GM23338 (cell line): ENCODE results near the gene ATG7. TPM values are rescaled to one million over a fixed set of nuclear protein-coding genes. Genes with fewer than 3 reads are reported as not detected.

ENCODE experiments used
- ATAC-seq: fragments of 200-7000 bp; cut with Tn5 transposase; 3 replicates; pipeline ENCODE4 v1.9.1; 2020
- DNase-seq: peaks from one replicate; pipeline ENCODE4 v3.0.0-alpha.2; 2015; ENCODE audit warnings: low spot score
- H2AFZ ChIP-seq: fragments of 200-600 bp; sonication (generic); 2 replicates; pipeline ENCODE4 v1.8.0; 2016; ENCODE audit warnings: antibody characterized with exemption, mild to moderate bottlenecking, moderate library complexity
- H3F3A ChIP-seq: fragments of 200-600 bp; sonication (generic); replicated peaks from 2 replicates; pipeline ENCODE4 v1.8.0; 2017; ENCODE audit warnings: antibody characterized with exemption, mixed run types, low read depth
- H3K27ac ChIP-seq: fragments of 200-600 bp; sonication (generic); 2 replicates; pipeline ENCODE4 v1.6.1; 2016; ENCODE audit warnings: low read depth
- H3K27me3 ChIP-seq: fragments of 200-600 bp; sonication (generic); 2 replicates; pipeline ENCODE4 v1.8.0; 2016; ENCODE audit warnings: mild to moderate bottlenecking, mixed run types, moderate library complexity; ENCODE audit not compliant: insufficient read depth
- H3K36me3 ChIP-seq: fragments of 200-600 bp; sonication (generic); 2 replicates; pipeline ENCODE4 v1.8.0; 2016; ENCODE audit warnings: mild to moderate bottlenecking; ENCODE audit not compliant: insufficient read depth
- H3K4me1 ChIP-seq: fragments of 200-600 bp; sonication (generic); 2 replicates; pipeline ENCODE4 v1.8.0; 2016; ENCODE audit warnings: mild to moderate bottlenecking, moderate library complexity; ENCODE audit not compliant: insufficient read depth
- H3K4me2 ChIP-seq: fragments of 200-600 bp; sonication (generic); 2 replicates; pipeline ENCODE4 v1.7.1; 2017; ENCODE audit warnings: mixed run types
- H3K4me3 ChIP-seq: fragments of 200-600 bp; sonication (generic); 2 replicates; pipeline ENCODE4 v1.6.1; 2016; ENCODE audit warnings: mixed run types
- H3K79me2 ChIP-seq: fragments of 200-600 bp; sonication (generic); replicated peaks from 2 replicates; pipeline ENCODE4 v1.8.0; 2017; ENCODE audit warnings: mild to moderate bottlenecking; ENCODE audit not compliant: insufficient read depth
- H3K9me2 ChIP-seq: fragments of 200-600 bp; sonication (generic); 2 replicates; pipeline ENCODE4 v1.8.0; 2017; ENCODE audit not compliant: insufficient read depth
- H4K20me1 ChIP-seq: fragments of 200-600 bp; sonication (generic); replicated peaks from 2 replicates; pipeline ENCODE4 v1.8.0; 2017; ENCODE audit warnings: mild to moderate bottlenecking; ENCODE audit not compliant: insufficient read depth
- H3K27ac Mint-ChIP-seq: 2 replicates; pipeline ENCODE4 v1.8.0; 2020; ENCODE audit warnings: inconsistent platforms, mild to moderate bottlenecking, moderate library complexity, mixed read lengths
- H3K27me3 Mint-ChIP-seq: 3 replicates; pipeline ENCODE4 v1.8.0; 2022; ENCODE audit warnings: low read depth, mild to moderate bottlenecking, moderate library complexity, mixed read lengths, inconsistent platforms; ENCODE audit not compliant: insufficient read depth, poor library complexity
- H3K36me3 Mint-ChIP-seq: 3 replicates; pipeline ENCODE4 v1.8.0; 2021; ENCODE audit warnings: low read depth, mild to moderate bottlenecking, inconsistent platforms, moderate library complexity, mixed read lengths
- H3K4me1 Mint-ChIP-seq: 3 replicates; pipeline ENCODE4 v1.8.0; 2020; ENCODE audit warnings: mild to moderate bottlenecking, inconsistent platforms, mixed read lengths
- H3K4me3 Mint-ChIP-seq: 3 replicates; pipeline ENCODE4 v1.8.0; 2021; ENCODE audit warnings: moderate library complexity, mild to moderate bottlenecking, inconsistent platforms, mixed read lengths
- H3K9me3 Mint-ChIP-seq: 3 replicates; pipeline ENCODE4 v1.8.0; 2020; ENCODE audit warnings: moderate library complexity, mild to moderate bottlenecking, inconsistent platforms, mixed read lengths
- CREB1 ChIP-seq: fragments of 250-450 bp; sonication (Bioruptor Pico); IDR thresholded peaks from 2 replicates; pipeline ENCODE4 v1.5.0; 2020; ENCODE audit warnings: low read depth, mild to moderate bottlenecking, moderate library complexity
- EZH2 ChIP-seq: fragments of 200-600 bp; sonication (generic); IDR thresholded peaks from one replicate; pipeline ENCODE4 v1.8.0; 2017; ENCODE audit warnings: antibody characterized with exemption, mild to moderate bottlenecking, low read depth; ENCODE audit not compliant: unreplicated experiment
- EZH2phosphoT487 ChIP-seq: fragments of 200-600 bp; sonication (generic); IDR thresholded peaks from one replicate; pipeline ENCODE4 v1.8.1; 2018; ENCODE audit warnings: antibody characterized with exemption; ENCODE audit not compliant: unreplicated experiment
- JUNB ChIP-seq: IDR thresholded peaks from one replicate; pipeline ENCODE4 v1.6.1; 2016; ENCODE audit warnings: antibody characterized with exemption; ENCODE audit not compliant: unreplicated experiment
- NANOG ChIP-seq: IDR thresholded peaks from 2 replicates; pipeline ENCODE4 v1.6.1; 2016; ENCODE audit warnings: antibody characterized with exemption, borderline replicate concordance
- POLR2AphosphoS5 ChIP-seq: IDR thresholded peaks from 2 replicates; pipeline ENCODE4 v1.6.1; 2016; ENCODE audit warnings: antibody characterized with exemption, low read depth
- STAT1 ChIP-seq: IDR thresholded peaks from one replicate; pipeline ENCODE4 v1.6.1; 2016; ENCODE audit warnings: antibody characterized with exemption; ENCODE audit not compliant: unreplicated experiment
- ZNF114 ChIP-seq: fragments of 250-450 bp; sonication (Bioruptor Pico); IDR thresholded peaks from 2 replicates; pipeline ENCODE4 v1.5.0; 2020; ENCODE audit warnings: mild to moderate bottlenecking, moderate library complexity
- ZNF331 ChIP-seq: fragments of 250-450 bp; sonication (Bioruptor Pico); IDR thresholded peaks from 2 replicates; pipeline ENCODE4 v1.5.0; 2020; ENCODE audit warnings: low read depth, mild to moderate bottlenecking, moderate library complexity
- polyA plus RNA-seq: library from polyadenylated mRNA; unstranded; fragments of >200 nt; fragmentation: Nextera tagmentation; extraction: Ambion mirVana; gene quantifications from 2 replicates; pipeline ENCODE4 v1.2.1, GENCODE V29; 2016
- total RNA-seq: library from RNA; depleted of rRNA; stranded (reverse); fragments of >200 nt; shearing (Covaris generic); gene quantifications from 2 replicates; pipeline ENCODE4 v1.2.3, GENCODE V29; 2014
- TF ChIP-seq, protein P1 (sequence below): IDR thresholded peaks from one replicate; pipeline ENCODE4 v1.6.1; 2018; ENCODE audit warnings: antibody characterized with exemption; ENCODE audit not compliant: unreplicated experiment
- TF ChIP-seq, protein P2 (sequence below): IDR thresholded peaks from 2 replicates; pipeline ENCODE4 v1.6.1; 2016; ENCODE audit warnings: antibody characterized with exemption
- TF ChIP-seq, protein P3 (sequence below): fragments of 250-450 bp; sonication (Bioruptor Pico); IDR thresholded peaks from 2 replicates; pipeline ENCODE4 v1.5.0; 2020; ENCODE audit warnings: mild to moderate bottlenecking, moderate library complexity
- TF ChIP-seq, protein P4 (sequence below), 2 experiments: fragments of 200-600 bp in 1 of 2; sonication (generic) in 1 of 2; conservative IDR thresholded peaks; 2 replicates each; pipeline versions ENCODE4 v1.5.1 to v1.6.1; 2016 to 2017; ENCODE audit warnings: antibody characterized with exemption in 2 of 2, low read depth in 2 of 2, mild to moderate bottlenecking in 2 of 2, moderate library complexity in 1 of 2

Gene ATG7
- total and polyA plus RNA-seq, 2 experiments from 2014 or later = 16.2 to 36.7 TPM

DNA sequence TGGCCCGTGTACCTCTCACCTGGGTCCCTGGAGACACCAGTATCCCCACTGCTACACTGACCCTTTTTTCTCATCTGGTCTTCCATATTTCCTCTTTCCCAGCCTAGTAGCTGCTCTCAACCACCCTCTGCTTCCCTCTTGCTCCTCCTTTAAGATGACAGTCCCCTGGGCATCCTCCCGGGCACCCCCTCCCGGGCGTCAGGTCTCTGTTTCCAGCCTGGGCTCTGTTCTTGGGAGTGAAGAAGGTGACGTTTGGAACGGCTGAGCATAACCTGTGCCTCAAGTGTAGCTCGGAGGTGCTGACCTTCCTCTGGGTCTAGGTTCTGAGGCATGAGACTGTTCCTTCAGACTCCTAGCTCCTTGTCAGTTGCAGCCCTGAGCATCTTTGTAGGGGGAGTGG, 270.4 kb downstream of the ATG7 start:
- Mint-ChIP-seq H3K4me3 (no peak overlapping the region), H3K4me1 (no peaks in the 10 kb centered on the region), H3K36me3 (peaks cover 3% of the 10 kb centered on the region; the same call in 1 of the 3 replicates), H3K27ac (no peak overlapping the region), H3K27me3 (peaks cover 9% of the 10 kb centered on the region), H3K9me3 (no peaks in the 10 kb centered on the region)
- Histone ChIP-seq H3F3A (no peaks in the 10 kb centered on the region), H3K79me2 (no peaks in the 10 kb centered on the region), H3K27ac (no peak overlapping the region), H3K9me2 (no peaks in the 10 kb centered on the region), H3K4me3 (no peak overlapping the region), H3K36me3 (no peaks in the 10 kb centered on the region), H3K27me3 (no peaks in the 10 kb centered on the region), H3K4me1 (no peaks in the 10 kb centered on the region), H4K20me1 (no peaks in the 10 kb centered on the region), H3K4me2 (no peak overlapping the region), H2AFZ (no peak overlapping the region)
- ATAC-seq (no peak), DNase-seq (no peak)
- no peak for TF ChIP-seq STAT1
- no peak for TF ChIP-seq CREB1 (CRISPR knock-in tag)
- TF ChIP-seq POLR2AphosphoS5 = no peak
- TF ChIP-seq, protein P1, sequence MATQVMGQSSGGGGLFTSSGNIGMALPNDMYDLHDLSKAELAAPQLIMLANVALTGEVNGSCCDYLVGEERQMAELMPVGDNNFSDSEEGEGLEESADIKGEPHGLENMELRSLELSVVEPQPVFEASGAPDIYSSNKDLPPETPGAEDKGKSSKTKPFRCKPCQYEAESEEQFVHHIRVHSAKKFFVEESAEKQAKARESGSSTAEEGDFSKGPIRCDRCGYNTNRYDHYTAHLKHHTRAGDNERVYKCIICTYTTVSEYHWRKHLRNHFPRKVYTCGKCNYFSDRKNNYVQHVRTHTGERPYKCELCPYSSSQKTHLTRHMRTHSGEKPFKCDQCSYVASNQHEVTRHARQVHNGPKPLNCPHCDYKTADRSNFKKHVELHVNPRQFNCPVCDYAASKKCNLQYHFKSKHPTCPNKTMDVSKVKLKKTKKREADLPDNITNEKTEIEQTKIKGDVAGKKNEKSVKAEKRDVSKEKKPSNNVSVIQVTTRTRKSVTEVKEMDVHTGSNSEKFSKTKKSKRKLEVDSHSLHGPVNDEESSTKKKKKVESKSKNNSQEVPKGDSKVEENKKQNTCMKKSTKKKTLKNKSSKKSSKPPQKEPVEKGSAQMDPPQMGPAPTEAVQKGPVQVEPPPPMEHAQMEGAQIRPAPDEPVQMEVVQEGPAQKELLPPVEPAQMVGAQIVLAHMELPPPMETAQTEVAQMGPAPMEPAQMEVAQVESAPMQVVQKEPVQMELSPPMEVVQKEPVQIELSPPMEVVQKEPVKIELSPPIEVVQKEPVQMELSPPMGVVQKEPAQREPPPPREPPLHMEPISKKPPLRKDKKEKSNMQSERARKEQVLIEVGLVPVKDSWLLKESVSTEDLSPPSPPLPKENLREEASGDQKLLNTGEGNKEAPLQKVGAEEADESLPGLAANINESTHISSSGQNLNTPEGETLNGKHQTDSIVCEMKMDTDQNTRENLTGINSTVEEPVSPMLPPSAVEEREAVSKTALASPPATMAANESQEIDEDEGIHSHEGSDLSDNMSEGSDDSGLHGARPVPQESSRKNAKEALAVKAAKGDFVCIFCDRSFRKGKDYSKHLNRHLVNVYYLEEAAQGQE = no peak
- TF ChIP-seq EZH2 = no peak
- no peak for TF ChIP-seq ZNF331
- TF ChIP-seq, protein P2, sequence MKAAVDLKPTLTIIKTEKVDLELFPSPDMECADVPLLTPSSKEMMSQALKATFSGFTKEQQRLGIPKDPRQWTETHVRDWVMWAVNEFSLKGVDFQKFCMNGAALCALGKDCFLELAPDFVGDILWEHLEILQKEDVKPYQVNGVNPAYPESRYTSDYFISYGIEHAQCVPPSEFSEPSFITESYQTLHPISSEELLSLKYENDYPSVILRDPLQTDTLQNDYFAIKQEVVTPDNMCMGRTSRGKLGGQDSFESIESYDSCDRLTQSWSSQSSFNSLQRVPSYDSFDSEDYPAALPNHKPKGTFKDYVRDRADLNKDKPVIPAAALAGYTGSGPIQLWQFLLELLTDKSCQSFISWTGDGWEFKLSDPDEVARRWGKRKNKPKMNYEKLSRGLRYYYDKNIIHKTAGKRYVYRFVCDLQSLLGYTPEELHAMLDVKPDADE = no peak
- no peak for TF ChIP-seq JUNB
- TF ChIP-seq, protein P3, sequence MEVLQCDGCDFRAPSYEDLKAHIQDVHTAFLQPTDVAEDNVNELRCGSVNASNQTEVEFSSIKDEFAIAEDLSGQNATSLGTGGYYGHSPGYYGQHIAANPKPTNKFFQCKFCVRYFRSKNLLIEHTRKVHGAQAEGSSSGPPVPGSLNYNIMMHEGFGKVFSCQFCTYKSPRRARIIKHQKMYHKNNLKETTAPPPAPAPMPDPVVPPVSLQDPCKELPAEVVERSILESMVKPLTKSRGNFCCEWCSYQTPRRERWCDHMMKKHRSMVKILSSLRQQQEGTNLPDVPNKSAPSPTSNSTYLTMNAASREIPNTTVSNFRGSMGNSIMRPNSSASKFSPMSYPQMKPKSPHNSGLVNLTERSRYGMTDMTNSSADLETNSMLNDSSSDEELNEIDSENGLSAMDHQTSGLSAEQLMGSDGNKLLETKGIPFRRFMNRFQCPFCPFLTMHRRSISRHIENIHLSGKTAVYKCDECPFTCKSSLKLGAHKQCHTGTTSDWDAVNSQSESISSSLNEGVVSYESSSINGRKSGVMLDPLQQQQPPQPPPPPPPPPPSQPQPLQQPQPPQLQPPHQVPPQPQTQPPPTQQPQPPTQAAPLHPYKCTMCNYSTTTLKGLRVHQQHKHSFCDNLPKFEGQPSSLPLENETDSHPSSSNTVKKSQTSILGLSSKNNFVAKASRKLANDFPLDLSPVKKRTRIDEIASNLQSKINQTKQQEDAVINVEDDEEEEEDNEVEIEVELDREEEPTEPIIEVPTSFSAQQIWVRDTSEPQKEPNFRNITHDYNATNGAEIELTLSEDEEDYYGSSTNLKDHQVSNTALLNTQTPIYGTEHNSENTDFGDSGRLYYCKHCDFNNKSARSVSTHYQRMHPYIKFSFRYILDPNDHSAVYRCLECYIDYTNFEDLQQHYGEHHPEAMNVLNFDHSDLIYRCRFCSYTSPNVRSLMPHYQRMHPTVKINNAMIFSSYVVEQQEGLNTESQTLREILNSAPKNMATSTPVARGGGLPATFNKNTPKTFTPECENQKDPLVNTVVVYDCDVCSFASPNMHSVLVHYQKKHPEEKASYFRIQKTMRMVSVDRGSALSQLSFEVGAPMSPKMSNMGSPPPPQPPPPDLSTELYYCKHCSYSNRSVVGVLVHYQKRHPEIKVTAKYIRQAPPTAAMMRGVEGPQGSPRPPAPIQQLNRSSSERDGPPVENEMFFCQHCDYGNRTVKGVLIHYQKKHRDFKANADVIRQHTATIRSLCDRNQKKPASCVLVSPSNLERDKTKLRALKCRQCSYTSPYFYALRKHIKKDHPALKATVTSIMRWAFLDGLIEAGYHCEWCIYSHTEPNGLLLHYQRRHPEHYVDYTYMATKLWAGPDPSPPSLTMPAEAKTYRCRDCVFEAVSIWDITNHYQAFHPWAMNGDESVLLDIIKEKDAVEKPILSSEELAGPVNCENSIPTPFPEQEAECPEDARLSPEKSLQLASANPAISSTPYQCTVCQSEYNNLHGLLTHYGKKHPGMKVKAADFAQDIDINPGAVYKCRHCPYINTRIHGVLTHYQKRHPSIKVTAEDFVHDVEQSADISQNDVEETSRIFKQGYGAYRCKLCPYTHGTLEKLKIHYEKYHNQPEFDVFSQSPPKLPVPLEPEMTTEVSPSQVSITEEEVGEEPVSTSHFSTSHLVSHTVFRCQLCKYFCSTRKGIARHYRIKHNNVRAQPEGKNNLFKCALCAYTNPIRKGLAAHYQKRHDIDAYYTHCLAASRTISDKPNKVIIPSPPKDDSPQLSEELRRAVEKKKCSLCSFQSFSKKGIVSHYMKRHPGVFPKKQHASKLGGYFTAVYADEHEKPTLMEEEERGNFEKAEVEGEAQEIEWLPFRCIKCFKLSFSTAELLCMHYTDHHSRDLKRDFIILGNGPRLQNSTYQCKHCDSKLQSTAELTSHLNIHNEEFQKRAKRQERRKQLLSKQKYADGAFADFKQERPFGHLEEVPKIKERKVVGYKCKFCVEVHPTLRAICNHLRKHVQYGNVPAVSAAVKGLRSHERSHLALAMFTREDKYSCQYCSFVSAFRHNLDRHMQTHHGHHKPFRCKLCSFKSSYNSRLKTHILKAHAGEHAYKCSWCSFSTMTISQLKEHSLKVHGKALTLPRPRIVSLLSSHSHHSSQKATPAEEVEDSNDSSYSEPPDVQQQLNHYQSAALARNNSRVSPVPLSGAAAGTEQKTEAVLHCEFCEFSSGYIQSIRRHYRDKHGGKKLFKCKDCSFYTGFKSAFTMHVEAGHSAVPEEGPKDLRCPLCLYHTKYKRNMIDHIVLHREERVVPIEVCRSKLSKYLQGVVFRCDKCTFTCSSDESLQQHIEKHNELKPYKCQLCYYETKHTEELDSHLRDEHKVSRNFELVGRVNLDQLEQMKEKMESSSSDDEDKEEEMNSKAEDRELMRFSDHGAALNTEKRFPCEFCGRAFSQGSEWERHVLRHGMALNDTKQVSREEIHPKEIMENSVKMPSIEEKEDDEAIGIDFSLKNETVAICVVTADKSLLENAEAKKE (CRISPR knock-in tag) = no peak
- TF ChIP-seq, protein P4, sequence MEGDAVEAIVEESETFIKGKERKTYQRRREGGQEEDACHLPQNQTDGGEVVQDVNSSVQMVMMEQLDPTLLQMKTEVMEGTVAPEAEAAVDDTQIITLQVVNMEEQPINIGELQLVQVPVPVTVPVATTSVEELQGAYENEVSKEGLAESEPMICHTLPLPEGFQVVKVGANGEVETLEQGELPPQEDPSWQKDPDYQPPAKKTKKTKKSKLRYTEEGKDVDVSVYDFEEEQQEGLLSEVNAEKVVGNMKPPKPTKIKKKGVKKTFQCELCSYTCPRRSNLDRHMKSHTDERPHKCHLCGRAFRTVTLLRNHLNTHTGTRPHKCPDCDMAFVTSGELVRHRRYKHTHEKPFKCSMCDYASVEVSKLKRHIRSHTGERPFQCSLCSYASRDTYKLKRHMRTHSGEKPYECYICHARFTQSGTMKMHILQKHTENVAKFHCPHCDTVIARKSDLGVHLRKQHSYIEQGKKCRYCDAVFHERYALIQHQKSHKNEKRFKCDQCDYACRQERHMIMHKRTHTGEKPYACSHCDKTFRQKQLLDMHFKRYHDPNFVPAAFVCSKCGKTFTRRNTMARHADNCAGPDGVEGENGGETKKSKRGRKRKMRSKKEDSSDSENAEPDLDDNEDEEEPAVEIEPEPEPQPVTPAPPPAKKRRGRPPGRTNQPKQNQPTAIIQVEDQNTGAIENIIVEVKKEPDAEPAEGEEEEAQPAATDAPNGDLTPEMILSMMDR (conservative IDR thresholded peaks at IDR 0.05; ENCODE audit: low read depth in 2 of 2) = no peak
- no peak for TF ChIP-seq ZNF114 (CRISPR knock-in tag)
- TF ChIP-seq NANOG = no peak
- TF ChIP-seq EZH2phosphoT487 = no peak
